NCI-H1105 treated with DMSO at 0.1 percent for 48 hours (cell line): ENCODE data around the gene EEPD1.
"Not testable (repeated sequence)": the region's sequence is repeated elsewhere in the genome, so short reads cannot be mapped to it uniquely, and the experiment has no call there.

Experiments
- DNase-seq: peaks from one replicate; lab custom pipeline; 2025; lab: John Stamatoyannopoulos, UW

Gene EEPD1

GRCh38 chr7:36152756-36153570 is at the start of gene EEPD1:
Gene EEPD1, plus strand, starts transcription at chr7:36153254. Its CDS starts 1,071 bp downstream, at chr7:36154325.
- peak; percentile 97 for DNase-seq

DNA sequence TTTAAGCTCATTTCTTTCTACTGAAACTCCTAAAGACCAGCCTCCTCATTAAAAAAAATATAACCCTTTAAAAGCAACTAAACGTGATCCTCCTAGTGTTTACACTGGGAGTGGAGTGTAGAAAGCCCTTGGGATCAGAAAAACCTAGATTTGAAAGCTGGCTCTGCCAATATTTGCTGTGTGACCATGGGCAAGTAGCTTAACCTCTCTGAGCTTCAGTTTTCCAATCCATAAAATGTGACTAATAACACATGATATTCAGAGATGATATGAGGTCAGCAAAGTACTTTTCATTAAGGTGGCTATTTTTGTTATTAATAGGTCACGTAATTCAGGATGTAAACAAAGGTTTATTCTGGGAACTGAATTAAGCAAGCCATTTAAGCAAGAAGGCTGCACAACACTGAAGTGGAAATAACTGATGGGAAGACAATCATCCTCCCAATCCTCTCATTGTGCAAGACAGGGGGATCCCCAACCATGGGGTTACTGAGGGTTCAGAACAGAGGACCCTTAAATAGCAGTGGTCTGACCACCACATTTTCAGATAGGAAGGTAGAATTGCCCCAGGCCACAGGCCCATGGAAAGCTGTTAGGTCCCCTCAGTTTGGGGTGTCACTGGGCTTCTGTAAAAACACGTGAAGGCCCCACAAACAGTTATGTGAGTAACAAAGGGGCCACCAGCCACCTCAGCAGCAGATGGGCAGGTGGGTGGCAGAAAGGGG is 49.1 kb upstream of the EEPD1 start:
- no peak for DNase-seq

GRCh38 chr7:36106972-36107908 is 45.8 kb upstream of the EEPD1 start:
- not testable (repeated sequence) for DNase-seq

DNA sequence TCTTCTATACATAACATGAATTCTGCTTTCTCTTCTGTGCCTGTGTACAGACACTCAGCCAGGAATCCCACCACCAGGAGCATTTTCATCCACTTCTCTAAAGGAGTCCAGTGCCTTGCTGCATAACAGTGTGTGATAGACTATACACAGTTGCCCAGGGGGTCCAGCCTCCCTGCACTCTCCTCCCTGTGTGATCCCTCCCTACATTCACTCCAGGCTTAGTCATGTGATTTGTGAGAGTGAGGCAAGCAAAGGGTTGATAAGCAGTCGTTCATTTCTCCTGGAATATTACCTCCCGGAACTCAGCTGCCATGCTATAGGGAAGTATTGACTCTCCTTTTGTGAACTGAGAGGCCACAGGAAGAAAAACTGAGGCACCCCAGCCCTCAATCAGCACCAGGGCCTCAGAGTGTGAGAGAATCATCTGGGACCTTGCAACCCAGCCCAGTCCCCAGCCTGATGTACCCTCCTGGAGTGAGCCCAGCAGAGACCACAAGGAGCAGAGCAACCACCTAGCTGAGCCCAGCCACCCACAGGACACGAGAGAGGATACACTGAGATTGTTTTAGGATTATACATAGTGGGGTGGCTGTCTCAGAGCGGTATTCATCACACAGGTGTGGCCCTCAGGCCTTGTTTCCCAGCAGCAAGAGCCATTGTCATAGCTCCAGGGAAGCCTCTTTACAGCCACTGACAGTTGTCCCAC is 45.0 kb upstream of the EEPD1 start:
- no peak for DNase-seq

GRCh38 chr7:36109013-36109627 is 43.9 kb upstream of the EEPD1 start:
- no peak for DNase-seq

DNA sequence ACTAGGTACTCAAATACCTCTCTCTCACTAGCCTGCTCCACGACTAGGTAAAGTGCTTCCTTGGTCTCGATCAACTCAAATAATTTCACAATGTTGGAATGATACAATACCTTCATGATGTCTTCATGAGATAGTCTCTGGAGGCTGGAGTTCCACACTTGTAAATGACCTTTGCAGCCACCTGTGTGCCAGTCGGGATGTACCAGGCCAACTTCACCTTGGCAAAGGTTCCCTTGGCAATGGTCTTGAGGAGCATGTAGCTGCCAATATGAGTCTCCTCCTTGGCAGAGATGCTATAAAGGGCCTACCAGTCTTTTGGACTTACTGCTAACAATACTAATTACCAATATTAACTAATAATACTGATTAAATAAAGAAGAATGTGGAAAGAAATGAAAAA is 42.5 kb upstream of the EEPD1 start:
- no peak for DNase-seq

DNA sequence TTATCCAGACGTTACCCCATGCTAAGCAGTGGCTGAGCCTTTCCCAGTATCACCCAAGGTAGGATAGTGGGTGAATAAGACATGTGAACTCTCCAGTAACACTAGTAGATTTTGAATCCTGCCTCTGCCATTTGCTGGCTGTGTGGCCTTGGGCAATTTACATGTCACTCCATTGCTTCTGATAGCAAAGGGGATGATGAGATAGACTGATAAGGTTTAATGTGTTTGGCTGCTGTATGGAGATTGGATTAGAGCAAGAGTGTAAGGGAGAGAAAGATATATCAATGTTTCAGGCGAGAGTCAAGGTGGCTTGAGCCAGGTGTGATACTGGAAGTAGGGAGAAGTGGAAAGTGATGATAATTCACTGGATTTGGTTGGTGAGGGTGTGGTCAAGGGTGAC is 40.1 kb upstream of the EEPD1 start:
- DNase-seq, result no peak

DNA sequence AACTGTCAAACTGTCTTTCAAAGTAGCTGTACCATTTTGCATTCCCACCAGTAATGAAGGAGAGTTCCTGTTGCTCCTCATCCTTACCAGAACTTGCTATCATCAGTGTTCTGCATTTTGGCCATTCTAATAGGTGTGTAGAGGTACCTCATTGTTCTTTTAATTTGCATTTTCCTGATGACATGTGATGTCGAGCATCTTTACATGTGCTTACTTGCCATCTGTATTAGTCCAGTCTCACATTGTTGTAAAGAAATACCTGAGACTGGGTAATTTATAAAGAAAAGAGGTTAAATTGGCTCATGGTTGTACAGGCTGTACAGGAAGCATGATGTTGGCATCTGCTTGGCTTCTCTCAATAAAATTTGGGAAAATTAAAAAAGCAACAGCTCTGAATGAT is 38.7 kb upstream of the EEPD1 start:
- no peak for DNase-seq

- peak; percentile 12 for DNase-seq
Measured at GRCh38 chr7:36115448-36116321, 37.4 kb upstream of the EEPD1 start.

DNA sequence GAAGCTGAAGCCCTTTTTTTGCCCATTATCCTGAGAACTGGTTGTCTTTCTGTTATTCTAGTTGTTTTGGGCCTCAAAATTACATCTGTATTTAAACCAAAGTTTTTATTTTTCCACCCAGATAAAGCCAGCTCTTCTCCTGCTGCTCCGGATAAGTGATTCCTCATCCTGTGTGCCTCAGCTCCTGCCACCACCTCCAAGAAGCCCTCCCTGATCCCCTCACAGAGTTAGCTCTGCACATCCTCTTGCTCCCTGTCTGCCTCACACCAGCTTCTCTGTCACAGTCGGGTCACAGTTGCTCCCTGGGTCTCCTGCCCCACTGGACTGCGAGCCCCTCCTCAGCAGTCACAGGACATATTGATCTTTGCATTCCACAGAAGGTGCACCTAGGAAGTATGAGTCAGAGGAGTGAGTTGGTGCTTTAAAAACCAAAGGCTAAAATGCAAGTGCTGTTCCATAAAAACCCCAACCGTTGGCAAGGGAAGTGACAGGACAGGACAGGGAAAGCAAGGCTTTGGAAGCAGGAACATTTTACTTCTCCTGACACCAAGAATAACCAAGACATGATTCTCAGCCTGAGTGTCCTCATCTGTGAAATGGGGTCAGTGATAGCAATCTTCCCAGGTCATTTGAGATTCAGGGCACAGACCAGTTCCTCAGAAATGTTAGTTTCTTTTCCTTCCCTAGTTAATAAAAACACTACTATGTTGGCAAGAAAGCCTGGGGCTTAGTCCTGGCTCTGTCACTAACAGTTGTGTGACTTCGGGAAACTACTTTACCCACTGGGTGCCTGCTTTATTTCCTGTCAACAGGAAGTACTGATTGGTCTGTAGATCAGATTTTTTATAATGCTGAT is 36.5 kb upstream of the EEPD1 start:
- no peak for DNase-seq

DNA sequence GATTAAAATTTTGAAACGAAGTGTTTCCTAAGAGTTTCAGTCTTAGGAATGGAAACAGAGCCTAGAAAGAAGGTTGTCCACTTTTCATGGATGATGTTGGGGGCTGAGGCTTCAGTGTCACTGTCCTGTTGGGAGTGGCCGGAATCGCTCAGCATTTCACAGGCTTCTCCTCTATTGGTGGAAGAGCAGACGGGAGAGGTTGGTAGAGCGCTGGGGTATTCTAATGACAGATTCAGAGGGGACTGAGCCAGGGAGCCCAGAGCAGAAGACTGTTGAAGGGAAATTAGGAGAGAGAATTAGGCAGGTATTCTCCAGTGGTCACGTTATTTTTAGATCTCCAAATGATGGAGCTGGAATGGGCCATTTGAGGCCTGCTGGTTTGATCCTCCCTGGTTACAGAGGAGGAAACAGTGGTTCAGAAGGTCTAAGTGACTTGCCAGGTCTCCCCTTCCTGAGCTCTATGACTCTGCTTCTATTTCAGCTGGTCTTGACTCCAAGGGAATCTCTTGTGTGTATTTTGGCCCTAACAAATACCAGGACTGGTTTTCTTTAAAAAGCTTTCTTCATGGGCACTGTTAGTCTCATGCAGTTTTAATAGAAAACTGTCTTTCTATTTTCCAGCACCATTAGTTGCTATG is 35.7 kb upstream of the EEPD1 start:
- DNase-seq, result no peak

- no peak for DNase-seq
Measured at GRCh38 chr7:36118344-36118743, 34.7 kb upstream of the EEPD1 start.

GRCh38 chr7:36119005-36119706 is 33.9 kb upstream of the EEPD1 start:
- DNase-seq, result no peak

DNA sequence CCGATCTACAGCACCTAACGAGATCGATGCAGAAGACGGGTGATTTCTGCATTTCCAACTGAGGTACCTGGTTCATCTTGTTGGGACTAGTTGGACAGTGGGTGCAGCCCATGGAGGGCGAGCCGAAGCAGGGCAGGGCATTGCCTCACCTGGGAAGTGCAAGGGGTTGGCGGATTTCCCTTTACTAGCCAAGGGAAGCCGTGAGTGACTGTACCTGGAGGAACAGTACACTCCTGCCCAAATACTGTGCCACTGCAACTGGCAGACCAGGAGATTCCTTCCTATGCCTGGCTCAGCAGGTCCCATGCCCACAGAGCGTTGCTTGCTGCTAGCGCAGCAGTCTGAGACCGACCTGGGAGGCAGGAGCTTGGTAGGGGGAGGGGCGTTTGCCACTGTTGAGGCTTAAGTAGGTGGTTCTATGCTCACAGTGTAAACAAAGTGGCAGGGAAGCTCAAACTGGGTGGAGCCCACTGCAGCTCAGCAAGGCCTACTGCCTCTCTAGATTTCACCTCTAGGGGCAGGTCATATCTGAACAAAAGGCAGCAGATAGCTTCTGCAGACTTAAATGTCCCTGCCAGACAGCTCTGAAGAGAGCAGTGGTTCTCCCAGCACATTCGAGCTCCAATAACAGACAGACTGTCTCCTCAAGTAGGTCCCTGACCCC is 32.9 kb upstream of the EEPD1 start:
- DNase-seq, result not testable (repeated sequence)

GRCh38 chr7:36125630-36126029 is 27.4 kb upstream of the EEPD1 start:
- not testable (repeated sequence) for DNase-seq

DNA sequence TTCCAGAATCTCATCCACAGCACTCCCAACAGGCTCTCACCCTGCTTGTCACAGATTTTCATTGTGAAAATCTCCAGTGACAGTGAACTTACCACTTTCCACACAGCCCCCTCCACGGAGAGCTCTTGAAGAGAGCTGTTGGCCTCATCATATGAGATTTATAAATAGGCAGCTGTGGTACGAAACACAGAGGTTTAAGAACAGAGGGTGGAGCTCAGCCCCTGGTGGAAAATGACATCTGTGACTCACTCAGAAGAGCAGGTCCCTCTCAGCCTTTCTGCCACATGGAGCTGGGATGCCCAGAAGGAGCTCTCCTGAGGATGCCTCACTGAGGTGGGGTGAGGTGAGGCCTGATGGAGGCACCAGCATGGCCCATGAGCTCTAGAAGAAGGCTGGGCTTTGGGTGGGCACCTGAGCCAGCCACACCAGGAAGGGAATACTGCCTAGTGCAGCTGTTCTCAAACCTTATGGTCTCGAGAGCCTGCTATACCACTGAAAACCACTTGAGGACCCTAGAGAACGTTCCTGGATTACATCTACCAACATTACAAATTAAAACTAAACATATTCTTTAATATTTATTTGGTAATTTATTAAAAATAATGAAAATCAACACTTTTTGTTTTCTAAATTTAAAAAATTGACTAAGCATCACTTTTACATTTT is 25.8 kb upstream of the EEPD1 start:
- no peak for DNase-seq
